ENCODE data around the gene RIMS4.
A peak's percentile ranks its signal among the peaks of the same experiment; 100 is the strongest.
"Not testable (repeated sequence)": the region's sequence is repeated elsewhere in the genome, so short reads cannot be mapped to it uniquely, and the experiment has no call there.

RIMS4 gene

GRCh38 chr20:44795836-44796235, 14.5 kb downstream of the RIMS4 start:
- DNase-seq (ENCODE audit: low spot score) = no peak

GRCh38 chr20:44792796-44793195, 17.6 kb downstream of the RIMS4 start:
- DNase-seq (ENCODE audit: low spot score) = no peak

DNA sequence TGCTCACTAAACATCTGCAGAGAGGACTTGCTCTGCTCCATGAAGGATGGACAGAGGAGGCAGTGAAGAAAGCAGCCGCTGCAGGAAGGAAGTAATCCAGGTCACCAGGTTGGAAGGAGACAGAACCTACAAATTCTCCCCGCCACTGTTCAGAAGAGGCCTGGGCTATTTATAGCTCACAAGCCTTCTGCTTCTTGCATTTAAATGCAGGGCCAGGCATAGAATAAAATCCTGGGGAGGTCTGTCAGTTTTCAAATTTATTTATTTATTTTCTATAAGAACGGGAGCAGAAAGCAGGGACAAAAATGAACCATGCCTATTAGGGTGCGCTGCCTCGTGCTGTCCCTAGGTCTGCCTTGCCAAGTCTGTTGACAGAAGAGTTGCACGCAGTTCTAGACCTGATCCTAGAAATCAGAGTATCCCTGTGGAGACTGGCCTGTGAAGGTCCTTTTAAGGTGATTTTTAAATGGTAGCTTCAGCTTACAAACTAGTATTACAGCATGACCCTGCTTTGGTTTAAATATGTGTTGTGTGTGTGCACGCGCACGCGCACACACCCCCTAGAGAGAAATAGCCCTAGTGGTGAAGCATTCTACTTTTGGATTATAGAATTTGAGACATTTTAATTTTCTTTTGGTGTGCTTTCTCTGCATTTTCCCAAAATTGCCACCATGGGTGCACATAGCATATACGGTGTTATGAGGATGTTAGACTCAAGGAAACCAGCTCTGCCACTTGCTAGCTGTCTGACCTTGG, 19.5 kb downstream of the RIMS4 start:
- DNase-seq (ENCODE audit: low spot score) = no peak

DNA sequence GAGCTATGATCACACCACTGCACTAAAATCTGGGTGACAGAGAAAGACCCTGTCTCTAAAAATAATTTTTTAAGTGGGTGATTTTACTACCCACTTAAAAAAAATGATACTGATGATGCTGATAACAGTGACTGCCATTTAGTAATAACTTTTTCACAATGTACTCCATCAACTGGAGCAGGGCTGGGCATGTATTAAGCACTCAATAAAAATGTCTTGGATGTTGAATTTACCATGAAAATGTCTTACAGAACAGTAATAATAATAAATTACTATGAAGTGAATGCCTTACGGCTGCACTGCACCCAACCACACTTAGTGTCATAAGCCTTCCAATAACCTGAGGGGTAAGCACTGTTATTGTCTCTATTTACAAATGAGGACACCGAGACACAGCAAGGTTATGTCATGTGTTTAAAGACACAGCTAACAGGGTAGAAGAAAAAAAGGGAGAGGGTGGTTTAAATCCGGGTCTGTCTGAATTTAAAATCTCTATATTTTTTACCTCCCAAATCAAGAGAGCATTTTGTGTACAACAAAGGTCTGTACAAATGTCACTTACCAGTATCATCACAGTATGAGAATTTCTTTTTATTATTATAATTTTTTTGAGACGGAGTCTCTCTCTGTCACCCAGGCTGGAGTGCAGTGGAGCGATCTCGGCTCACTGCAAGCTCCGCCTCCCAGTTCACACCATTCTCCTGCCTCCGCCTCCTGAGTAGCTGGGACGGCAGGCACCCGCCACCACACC, 21.5 kb downstream of the RIMS4 start:
- no peak for DNase-seq (ENCODE audit: low spot score)

GRCh38 chr20:44787299-44787698, 23.0 kb downstream of the RIMS4 start:
- DNase-seq (ENCODE audit: low spot score) = no peak

DNA sequence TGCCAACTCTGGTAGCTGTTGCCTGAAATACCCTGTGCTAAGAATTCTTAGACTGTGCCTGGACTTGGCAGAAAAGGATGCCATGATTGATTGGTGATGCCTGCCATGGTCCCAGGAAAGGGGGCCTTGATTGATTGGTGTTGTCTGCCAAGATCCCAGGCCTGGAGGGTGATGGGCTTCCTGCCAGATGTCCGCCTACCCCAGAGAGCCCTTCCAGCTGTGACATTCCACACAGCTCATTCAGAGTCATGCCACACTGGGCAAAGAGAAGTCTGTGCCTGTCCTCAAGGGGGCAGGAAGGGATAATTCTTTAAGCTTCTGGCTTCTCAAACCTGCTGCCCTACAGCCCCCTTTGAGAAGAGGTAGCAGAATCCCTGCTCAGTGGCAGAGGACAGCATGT, 24.6 kb downstream of the RIMS4 start:
- peak; percentile 27 for DNase-seq (ENCODE audit: low spot score)

DNA sequence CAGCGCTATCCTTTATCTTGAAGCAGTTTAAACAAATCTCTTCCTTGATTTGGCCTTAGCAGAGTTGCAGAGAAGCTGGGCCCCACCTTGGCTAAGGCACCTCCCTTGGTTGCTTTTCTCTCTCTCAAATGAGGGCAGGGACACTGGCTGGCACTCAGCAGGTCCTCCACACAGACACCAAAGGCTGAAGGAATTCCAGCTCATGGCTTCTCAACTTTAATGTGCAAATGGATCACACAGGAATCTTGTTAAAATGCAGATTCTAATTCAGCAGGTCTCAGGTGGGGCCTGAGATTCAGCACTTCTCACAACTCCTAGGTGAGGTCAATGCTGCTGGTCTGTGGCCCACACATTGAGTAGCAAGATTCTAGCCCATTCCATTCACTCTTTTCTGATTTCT, 25.7 kb downstream of the RIMS4 start:
- no peak for DNase-seq (ENCODE audit: low spot score)

DNA sequence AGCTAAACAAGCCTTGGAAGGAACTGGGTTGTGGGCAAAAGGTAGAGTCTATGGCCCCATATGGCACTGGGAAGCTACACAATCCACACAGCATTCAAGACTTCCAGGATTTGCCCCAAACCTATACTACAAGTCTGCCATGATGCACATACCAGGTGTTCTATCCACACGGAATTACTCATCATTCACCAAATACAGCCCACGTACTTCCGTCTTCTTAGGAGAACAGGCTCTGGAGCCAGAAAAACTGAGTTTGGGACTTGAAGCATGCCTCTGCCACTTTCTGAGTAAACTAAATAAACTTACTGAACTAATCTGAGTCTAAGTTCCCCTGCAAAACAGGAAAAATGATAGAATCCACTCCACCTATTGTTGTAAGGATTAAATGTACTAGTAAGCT, 28.6 kb downstream of the RIMS4 start:
- DNase-seq (ENCODE audit: low spot score) = no peak

GRCh38 chr20:44781118-44781517, 29.2 kb downstream of the RIMS4 start:
- DNase-seq (ENCODE audit: low spot score) = no peak

DNA sequence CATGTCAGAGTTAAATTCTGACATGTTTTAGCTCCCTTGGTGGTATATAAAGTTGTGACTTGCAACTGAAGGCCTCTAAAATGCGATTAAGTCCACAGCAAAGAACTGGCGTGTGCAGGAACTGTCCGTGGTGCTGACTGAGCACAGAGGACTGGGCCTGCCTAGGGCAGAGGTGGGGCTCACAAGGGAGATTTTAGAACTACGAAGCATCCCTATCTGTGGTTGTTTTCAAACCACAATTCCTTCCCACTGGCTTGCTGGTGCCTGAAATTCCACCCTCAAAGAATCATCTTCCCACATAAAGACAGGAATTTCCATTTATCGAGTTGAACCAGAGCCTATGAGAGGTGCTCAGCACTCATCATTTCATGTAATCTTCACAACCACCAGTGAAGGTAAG, 30.1 kb downstream of the RIMS4 start:
- peak; percentile 79 for DNase-seq (ENCODE audit: low spot score)

DNA sequence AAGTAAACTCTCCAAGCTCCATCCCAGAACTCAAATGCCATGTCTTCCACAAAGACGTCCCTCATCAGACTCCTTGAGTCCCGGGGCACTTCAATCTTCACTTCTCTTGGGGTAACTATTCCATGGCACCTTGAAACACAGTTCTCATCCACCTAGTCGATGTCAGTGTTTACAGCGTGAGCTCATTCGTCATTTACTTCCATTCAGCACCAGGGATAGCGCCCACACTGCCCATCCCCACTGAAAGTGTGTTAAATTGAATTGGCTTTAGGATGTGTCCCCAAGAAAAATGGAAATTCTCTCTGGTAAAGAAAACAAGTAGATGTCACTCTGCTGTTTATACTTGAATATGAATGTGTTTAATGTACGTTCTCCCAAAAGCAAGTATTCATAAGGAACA, 33.4 kb downstream of the RIMS4 start:
- no peak for DNase-seq (ENCODE audit: low spot score)

DNA sequence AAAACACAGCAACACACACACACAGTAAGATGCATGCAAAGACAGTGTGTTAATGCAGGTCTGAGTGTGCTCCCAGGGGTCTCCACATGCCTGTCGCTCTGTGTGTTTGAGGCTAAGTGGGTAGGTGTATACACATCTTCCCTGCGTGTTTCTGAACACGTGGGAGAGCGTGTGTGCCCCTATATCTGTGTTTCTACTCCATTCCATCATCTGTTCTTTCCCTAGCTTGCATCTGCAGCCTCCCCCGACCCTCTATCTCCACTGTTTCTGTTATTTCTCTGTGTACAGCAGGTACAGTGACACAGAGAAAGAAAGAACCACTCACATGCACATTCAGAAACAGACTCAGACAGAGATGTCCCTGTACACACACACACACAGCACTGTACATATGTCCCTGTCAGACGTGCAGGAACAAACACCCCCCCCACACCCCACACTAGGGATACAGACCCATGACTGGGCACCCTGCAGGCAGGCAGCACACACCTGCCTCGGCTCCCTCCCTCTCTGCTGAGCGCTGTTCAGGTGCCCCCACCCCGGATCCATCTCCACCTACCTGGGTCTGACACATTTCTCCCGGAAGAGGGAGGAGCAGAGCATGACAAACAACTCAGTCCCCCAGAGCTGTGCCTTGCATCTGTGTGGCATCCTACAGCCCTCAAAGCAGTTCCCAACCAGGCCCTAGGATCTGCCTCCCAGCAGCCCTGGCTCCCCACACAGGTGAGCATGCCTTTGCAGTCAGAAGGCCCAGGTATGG, 37.1 kb downstream of the RIMS4 start:
- no peak for DNase-seq (ENCODE audit: low spot score)

GRCh38 chr20:44772636-44773035, 37.7 kb downstream of the RIMS4 start:
- no peak for DNase-seq (ENCODE audit: low spot score)

GRCh38 chr20:44771172-44771535, 39.2 kb downstream of the RIMS4 start:
- DNase-seq (ENCODE audit: low spot score) = no peak

GRCh38 chr20:44770484-44771171, 39.7 kb downstream of the RIMS4 start:
- DNase-seq (ENCODE audit: low spot score) = no peak

- DNase-seq (ENCODE audit: low spot score) = no peak
Measured at GRCh38 chr20:44769481-44769863, 40.9 kb downstream of the RIMS4 start.

GRCh38 chr20:44768854-44769480, 41.4 kb downstream of the RIMS4 start:
- no peak for DNase-seq (ENCODE audit: low spot score)

DNA sequence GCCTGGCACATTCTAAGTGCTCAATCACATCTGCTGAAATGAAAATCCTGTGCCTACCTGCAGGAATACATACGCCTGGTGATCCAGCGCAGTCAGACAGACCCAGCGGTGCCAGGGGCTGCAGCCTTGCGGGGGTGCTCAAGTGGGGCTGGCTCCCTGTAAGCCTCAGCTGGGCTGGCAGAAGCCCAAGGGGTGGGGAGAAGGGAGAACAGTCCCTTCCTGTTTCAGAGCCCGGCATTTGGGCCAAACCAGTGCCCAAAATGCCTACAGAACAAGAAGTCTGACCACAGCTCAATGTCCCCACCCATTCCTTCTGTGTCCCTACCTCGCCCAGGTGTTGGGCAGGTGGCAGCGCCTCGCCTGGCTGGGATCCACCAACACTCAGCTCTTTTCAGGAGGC, 42.1 kb downstream of the RIMS4 start:
- no peak for DNase-seq (ENCODE audit: low spot score)

GRCh38 chr20:44765701-44766347, 44.5 kb downstream of the RIMS4 start:
- DNase-seq (ENCODE audit: low spot score) = no peak

GRCh38 chr20:44765091-44765490, 45.3 kb downstream of the RIMS4 start:
- DNase-seq (ENCODE audit: low spot score) = no peak

DNA sequence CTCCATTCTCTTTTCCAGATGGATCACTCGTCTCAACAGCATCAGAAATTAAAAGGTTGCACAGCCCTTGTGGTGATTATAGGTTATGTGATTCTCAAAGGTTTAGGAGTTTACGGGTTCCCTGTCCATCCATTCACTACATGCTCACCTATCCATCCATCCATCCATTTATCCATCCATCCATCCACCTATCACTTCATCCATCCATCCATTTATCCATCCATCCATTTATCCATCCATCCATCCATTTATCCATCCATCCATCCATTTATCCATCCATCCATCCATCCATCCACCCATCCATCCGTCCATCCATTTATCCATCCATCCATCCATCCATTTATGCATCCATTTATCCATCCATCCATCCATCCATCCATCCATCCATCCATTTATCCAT, 46.5 kb downstream of the RIMS4 start:
- not testable (repeated sequence) for DNase-seq (ENCODE audit: low spot score)

Measured in AG20443 (cell line).